ENCODE data around the gene PTPRU.

Gene PTPRU

GRCh38 chr1:29266912-29267311 lies 30.6 kb downstream of the PTPRU start:
- H3K4me3 ChIP-seq (ENCODE audit: low read depth, low read length) = no peak overlapping the region
- TF ChIP-seq CTCF (IDR thresholded peaks at IDR 0.05; ENCODE audit: low read depth, low read length) (no peak), POLR2A (IDR thresholded peaks at IDR 0.05; ENCODE audit: extremely low read depth, insufficient read length) (no peak), MAX (IDR thresholded peaks at IDR 0.05; ENCODE audit: low read depth, low read length) (no peak), MYC (IDR thresholded peaks at IDR 0.05; ENCODE audit: low read depth, low read length) (no peak)
- no peak for DNase-seq (ENCODE audit: low read depth)

DNA sequence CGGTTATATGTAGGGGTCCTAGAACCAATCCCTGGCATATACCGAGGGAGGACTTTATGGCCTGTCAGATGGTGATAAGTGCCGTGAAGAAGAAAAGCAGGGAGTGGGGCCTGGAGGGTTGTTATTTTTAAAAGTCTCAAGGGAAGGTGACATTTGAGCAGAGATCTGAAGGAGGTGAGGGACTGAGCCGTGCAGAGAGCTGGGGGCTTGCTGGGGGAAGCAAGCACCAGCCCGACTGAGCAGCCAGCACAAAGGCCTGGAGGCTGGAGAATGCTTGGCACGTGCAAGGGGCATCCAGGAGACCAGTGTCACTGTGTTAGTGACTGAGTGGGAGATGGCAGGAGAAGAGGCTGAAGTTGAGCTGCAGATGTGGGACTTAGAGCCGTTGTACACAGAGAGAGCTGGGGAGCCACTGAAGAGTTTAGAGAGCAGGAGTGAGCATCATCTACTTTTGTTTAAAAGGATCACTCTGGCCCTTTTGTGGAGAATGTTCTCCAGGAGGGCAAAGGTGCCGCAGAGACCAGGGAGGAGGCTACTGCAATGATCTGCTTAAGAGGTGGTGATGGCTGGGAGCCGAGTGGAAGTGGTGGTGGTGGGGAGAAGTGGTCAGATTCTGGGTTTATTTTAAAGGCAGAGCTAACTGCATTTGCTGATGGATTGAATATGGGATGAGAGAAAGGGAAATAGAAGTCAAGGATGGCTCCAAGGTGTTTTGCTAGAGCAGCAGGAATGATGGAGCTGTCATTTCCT lies 31.2 kb downstream of the PTPRU start:
- no peak for DNase-seq (ENCODE audit: low read depth)
- TF ChIP-seq CTCF (IDR thresholded peaks at IDR 0.05; ENCODE audit: low read depth, low read length) (no peak), POLR2A (IDR thresholded peaks at IDR 0.05; ENCODE audit: extremely low read depth, insufficient read length) (no peak), MYC (IDR thresholded peaks at IDR 0.05; ENCODE audit: low read depth, low read length) (no peak), MAX (IDR thresholded peaks at IDR 0.05; ENCODE audit: low read depth, low read length) (no peak)
- no peak overlapping the region for H3K4me3 ChIP-seq (ENCODE audit: low read depth, low read length)

GRCh38 chr1:29269382-29269781 lies 33.1 kb downstream of the PTPRU start:
- DNase-seq (ENCODE audit: low read depth) = no peak
- no peak overlapping the region for H3K4me3 ChIP-seq (ENCODE audit: low read depth, low read length)
- TF ChIP-seq POLR2A (IDR thresholded peaks at IDR 0.05; ENCODE audit: extremely low read depth, insufficient read length) = no peak
- no peak for TF ChIP-seq MYC (IDR thresholded peaks at IDR 0.05; ENCODE audit: low read depth, low read length)
- TF ChIP-seq MAX (IDR thresholded peaks at IDR 0.05; ENCODE audit: low read depth, low read length) = no peak
- TF ChIP-seq CTCF (IDR thresholded peaks at IDR 0.05; ENCODE audit: low read depth, low read length) = no peak

DNA sequence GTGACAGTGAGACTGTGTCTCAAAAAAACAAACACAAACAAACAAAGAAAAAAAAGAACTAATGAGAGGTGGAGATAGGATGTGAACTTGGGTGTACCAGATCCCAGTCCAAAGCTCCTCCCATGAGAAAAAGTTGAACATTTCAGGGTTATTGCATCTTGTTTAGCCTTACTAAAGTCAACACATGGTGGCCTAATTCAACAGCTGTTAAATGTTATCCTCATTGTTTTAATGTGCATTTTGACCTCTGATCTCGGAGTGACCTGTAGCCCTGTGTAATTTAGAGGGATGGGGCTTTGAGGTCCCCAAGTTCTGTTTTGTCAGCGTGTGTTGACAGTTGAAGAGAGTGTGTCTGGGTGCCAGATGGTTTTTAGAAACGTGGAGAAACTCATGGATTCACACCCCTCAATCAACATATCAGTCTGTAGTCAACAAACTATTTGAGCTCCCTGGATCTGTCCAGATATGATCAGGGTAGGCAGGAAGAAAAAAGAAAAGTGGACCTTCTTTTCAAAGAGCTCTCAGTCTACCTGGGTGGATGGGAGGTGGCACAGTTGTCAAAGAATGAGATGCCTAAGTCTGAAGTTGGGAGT lies 34.7 kb downstream of the PTPRU start:
- H3K4me3 ChIP-seq (ENCODE audit: low read depth, low read length) = no peak overlapping the region
- TF ChIP-seq CTCF (IDR thresholded peaks at IDR 0.05; ENCODE audit: low read depth, low read length) = no peak
- TF ChIP-seq MYC (IDR thresholded peaks at IDR 0.05; ENCODE audit: low read depth, low read length) = no peak
- TF ChIP-seq POLR2A (IDR thresholded peaks at IDR 0.05; ENCODE audit: extremely low read depth, insufficient read length) = no peak
- TF ChIP-seq MAX (IDR thresholded peaks at IDR 0.05; ENCODE audit: low read depth, low read length) = no peak
- DNase-seq (ENCODE audit: low read depth) = no peak

GRCh38 chr1:29271724-29272123 lies 35.4 kb downstream of the PTPRU start:
- TF ChIP-seq CTCF (IDR thresholded peaks at IDR 0.05; ENCODE audit: low read depth, low read length) = no peak
- TF ChIP-seq MAX (IDR thresholded peaks at IDR 0.05; ENCODE audit: low read depth, low read length) = no peak
- no peak for TF ChIP-seq POLR2A (IDR thresholded peaks at IDR 0.05; ENCODE audit: extremely low read depth, insufficient read length)
- TF ChIP-seq MYC (IDR thresholded peaks at IDR 0.05; ENCODE audit: low read depth, low read length) = no peak
- DNase-seq (ENCODE audit: low read depth) = no peak
- H3K4me3 ChIP-seq (ENCODE audit: low read depth, low read length) = no peak overlapping the region
